Loucy (cell line): ENCODE data around the gene PRRT3.

Source experiments
- H2AFZ ChIP-seq: fragments of 200-600 bp; sonication (generic); 2 replicates; pipeline ENCODE4 v1.6.0; 2016; ENCODE audit warnings: antibody characterized with exemption, mild to moderate bottlenecking, low read length, moderate library complexity
- H3F3A ChIP-seq: fragments of 200-600 bp; 2 replicates; pipeline ENCODE4 v1.6.0; 2016; ENCODE audit warnings: antibody characterized with exemption, low read depth, mild to moderate bottlenecking
- H3K27me3 ChIP-seq: fragments of 200-600 bp; sonication (generic); 2 replicates; pipeline ENCODE4 v1.6.1; 2014; ENCODE audit warnings: low read length, mild to moderate bottlenecking; ENCODE audit not compliant: insufficient read depth, poor library complexity, severe bottlenecking
- H3K36me3 ChIP-seq: fragments of 200-600 bp; sonication (generic); 2 replicates; pipeline ENCODE4 v1.6.1; 2016; ENCODE audit warnings: low read length; ENCODE audit not compliant: insufficient read depth
- H3K4me1 ChIP-seq: fragments of 200-600 bp; sonication (generic); 2 replicates; pipeline ENCODE4 v1.5.1; 2014; ENCODE audit warnings: low read length, mild to moderate bottlenecking; ENCODE audit not compliant: insufficient read depth, poor library complexity, severe bottlenecking
- H3K4me2 ChIP-seq: fragments of 200-600 bp; sonication (generic); 2 replicates; pipeline ENCODE4 v1.6.0; 2014; ENCODE audit warnings: antibody characterized with exemption, low read length, low read depth, mild to moderate bottlenecking; ENCODE audit not compliant: poor library complexity, severe bottlenecking
- H3K4me3 ChIP-seq: fragments of 200-600 bp; sonication (generic); 2 replicates; pipeline ENCODE4 v1.5.1; 2014; ENCODE audit warnings: low read length, mild to moderate bottlenecking, mixed read lengths; ENCODE audit not compliant: poor library complexity, severe bottlenecking
- H3K79me2 ChIP-seq: fragments of 200-600 bp; sonication (generic); 2 replicates; pipeline ENCODE4 v1.6.1; 2014; ENCODE audit warnings: low read length; ENCODE audit not compliant: insufficient read depth
- H3K9ac ChIP-seq: fragments of 200-600 bp; sonication (generic); 2 replicates; pipeline ENCODE4 v1.6.0; 2014; ENCODE audit warnings: mild to moderate bottlenecking, low read depth, low read length, moderate library complexity; ENCODE audit not compliant: poor library complexity, severe bottlenecking
- H3K9me2 ChIP-seq: fragments of 200-600 bp; sonication (generic); replicated peaks from 2 replicates; pipeline ENCODE4 v1.6.1; 2016; ENCODE audit warnings: low read depth, low read length, mixed read lengths
- H3K9me3 ChIP-seq: fragments of 200-600 bp; sonication (generic); 2 replicates; pipeline ENCODE4 v1.6.1; 2014; ENCODE audit warnings: mild to moderate bottlenecking, antibody characterized with exemption, low read length, low read depth; ENCODE audit not compliant: insufficient read depth
- H4K20me1 ChIP-seq: fragments of 200-600 bp; sonication (generic); 2 replicates; pipeline ENCODE4 v1.6.0; 2014; ENCODE audit warnings: antibody characterized with exemption, low read length, mild to moderate bottlenecking; ENCODE audit not compliant: insufficient read depth, poor library complexity, severe bottlenecking
- EZH2phosphoT487 ChIP-seq: fragments of 200-600 bp; IDR thresholded peaks from 2 replicates; pipeline ENCODE4 v1.6.1; 2018; ENCODE audit warnings: antibody characterized with exemption, mild to moderate bottlenecking, moderate library complexity, borderline replicate concordance
- TF ChIP-seq, protein P1 (sequence below): fragments of 200-600 bp; sonication (generic); conservative IDR thresholded peaks from 2 replicates; pipeline ENCODE4 v1.5.1; 2014; ENCODE audit warnings: mild to moderate bottlenecking, antibody characterized with exemption, low read length

The PRRT3 gene

DNA sequence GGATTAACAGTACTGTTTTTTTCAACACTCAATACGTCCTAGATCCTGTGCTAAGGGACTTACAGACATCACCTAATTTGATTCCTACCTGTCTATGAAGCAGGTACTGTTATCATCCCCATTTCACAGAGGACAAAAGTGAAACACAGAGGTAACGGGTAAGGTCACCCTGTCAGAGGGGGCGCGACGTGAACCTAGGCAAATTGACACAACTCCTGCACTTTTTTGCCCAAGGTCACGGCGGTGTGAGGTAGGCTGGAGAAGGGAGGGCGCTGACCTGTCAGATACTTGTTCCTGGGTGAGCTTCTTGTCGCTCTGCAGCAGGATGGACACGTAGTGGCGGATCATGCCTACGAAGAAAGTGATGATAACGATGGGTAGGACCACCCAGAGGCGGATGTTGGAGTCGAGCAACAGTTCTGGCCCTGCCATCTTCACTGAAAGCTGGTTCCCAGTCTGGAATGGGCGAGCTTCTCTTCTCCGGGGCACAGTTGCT, 34.1 kb upstream of the PRRT3 start:
- peaks cover 22% of the 10 kb centered on the region for H3K4me1 ChIP-seq
- H3K9me2 ChIP-seq, result no peaks in the 10 kb centered on the region
- H3K79me2 ChIP-seq, result peaks cover 53% of the 10 kb centered on the region
- H3K36me3 ChIP-seq, result no peaks in the 10 kb centered on the region
- no peaks in the 10 kb centered on the region for H3K9me3 ChIP-seq
- H3K4me3 ChIP-seq, result peak overlapping the region; percentile 96
- peaks cover 12% of the 10 kb centered on the region for H4K20me1 ChIP-seq
- peak overlapping the region; percentile 79 for H3K4me2 ChIP-seq
- TF ChIP-seq, protein P1, sequence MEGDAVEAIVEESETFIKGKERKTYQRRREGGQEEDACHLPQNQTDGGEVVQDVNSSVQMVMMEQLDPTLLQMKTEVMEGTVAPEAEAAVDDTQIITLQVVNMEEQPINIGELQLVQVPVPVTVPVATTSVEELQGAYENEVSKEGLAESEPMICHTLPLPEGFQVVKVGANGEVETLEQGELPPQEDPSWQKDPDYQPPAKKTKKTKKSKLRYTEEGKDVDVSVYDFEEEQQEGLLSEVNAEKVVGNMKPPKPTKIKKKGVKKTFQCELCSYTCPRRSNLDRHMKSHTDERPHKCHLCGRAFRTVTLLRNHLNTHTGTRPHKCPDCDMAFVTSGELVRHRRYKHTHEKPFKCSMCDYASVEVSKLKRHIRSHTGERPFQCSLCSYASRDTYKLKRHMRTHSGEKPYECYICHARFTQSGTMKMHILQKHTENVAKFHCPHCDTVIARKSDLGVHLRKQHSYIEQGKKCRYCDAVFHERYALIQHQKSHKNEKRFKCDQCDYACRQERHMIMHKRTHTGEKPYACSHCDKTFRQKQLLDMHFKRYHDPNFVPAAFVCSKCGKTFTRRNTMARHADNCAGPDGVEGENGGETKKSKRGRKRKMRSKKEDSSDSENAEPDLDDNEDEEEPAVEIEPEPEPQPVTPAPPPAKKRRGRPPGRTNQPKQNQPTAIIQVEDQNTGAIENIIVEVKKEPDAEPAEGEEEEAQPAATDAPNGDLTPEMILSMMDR, result no peak
- TF ChIP-seq EZH2phosphoT487, result no peak
- peak overlapping the region; percentile 90 for H3K9ac ChIP-seq
- H3F3A ChIP-seq, result no peaks in the 10 kb centered on the region
- no peaks in the 10 kb centered on the region for H3K27me3 ChIP-seq
- peak overlapping the region; percentile 83 for H2AFZ ChIP-seq

DNA sequence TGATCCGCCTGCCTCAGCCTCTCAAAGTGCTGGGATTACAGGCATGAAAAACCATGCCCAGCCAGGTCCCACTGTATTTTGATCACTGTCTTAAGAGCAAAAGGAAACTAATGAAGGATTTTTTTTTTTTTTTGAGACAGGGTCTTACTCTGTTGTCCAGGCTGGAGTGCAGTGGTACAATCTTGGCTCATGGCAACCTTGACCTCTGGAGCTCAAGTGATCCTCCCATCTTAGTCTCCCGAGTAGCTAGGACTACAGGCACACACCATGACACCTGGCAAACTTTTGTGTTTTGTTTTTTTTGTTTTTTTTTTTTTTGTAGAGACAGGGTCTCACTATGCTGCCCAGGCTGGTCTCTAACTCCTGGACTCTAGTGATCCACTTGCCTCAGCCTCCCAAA, 28.0 kb upstream of the PRRT3 start:
- Histone ChIP-seq H3K4me1 (peaks cover 12% of the 10 kb centered on the region), H3F3A (no peaks in the 10 kb centered on the region), H3K27me3 (no peaks in the 10 kb centered on the region), H3K9me3 (no peaks in the 10 kb centered on the region), H3K79me2 (peaks cover 12% of the 10 kb centered on the region), H2AFZ (no peak overlapping the region), H3K4me3 (no peak overlapping the region), H3K9me2 (no peaks in the 10 kb centered on the region), H3K4me2 (no peak overlapping the region), H3K9ac (no peak overlapping the region), H4K20me1 (no peaks in the 10 kb centered on the region), H3K36me3 (peaks cover 11% of the 10 kb centered on the region; the same call in 1 of the 2 replicates)
- TF ChIP-seq, protein P1, result no peak
- TF ChIP-seq EZH2phosphoT487, result no peak

DNA sequence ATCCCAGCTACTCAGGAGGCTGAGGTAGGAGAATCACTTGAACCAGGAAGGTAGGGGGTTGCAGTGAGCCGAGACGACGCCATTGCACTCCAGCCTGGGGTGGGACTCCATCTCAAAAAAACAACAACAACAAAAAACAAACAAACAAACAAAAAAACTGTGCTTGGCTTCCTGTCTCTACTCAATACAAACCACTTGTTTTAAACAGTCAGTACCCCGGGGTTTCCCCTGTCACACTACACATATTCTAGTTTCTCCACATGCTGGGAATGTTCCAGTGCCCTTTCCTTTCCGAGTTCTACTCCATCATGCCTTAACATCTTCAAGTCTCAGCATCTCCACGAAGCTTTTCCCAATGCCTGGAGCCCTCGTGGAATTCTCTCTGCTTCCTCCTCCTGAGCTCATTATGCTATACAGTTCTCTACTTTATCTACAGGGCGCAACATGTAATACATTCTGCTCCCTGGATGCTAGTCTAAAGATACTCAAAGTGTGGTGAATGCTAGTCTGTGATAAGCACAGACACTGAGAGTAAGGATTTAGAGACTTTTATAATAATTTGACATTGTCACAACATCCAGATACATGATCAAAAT, 26.6 kb upstream of the PRRT3 start:
- Histone ChIP-seq H3K36me3 (peaks cover 21% of the 10 kb centered on the region; the same call in 1 of the 2 replicates), H3K4me1 (peaks cover 6% of the 10 kb centered on the region), H3K27me3 (no peaks in the 10 kb centered on the region), H3K9me3 (no peaks in the 10 kb centered on the region), H3K9ac (no peak overlapping the region), H3F3A (no peaks in the 10 kb centered on the region), H4K20me1 (peaks cover 3% of the 10 kb centered on the region), H3K4me3 (no peak overlapping the region), H2AFZ (no peak overlapping the region), H3K79me2 (peaks cover 3% of the 10 kb centered on the region; the same call in 1 of the 2 replicates), H3K4me2 (no peak overlapping the region), H3K9me2 (no peaks in the 10 kb centered on the region)
- no peak for TF ChIP-seq EZH2phosphoT487
- TF ChIP-seq, protein P1, result no peak
